NB4 (cell line): ENCODE measurements around the gene CBLN1.
A peak's percentile ranks its signal among the peaks of the same experiment; 100 is the strongest.

Source experiments
- DNase-seq: peaks from one replicate; pipeline ENCODE4 v3.0.0; 2010; ENCODE audit warnings: low read depth
- H3K4me3 ChIP-seq: one replicate; pipeline ENCODE4 v1.5.1; 2011; ENCODE audit warnings: mild to moderate bottlenecking, low read depth, low read length, moderate library complexity
- MYC ChIP-seq: IDR thresholded peaks from 2 replicates; pipeline ENCODE4 v1.6.1; 2011; ENCODE audit warnings: low read depth, low read length
- POLR2A ChIP-seq: IDR thresholded peaks from 2 replicates; pipeline ENCODE4 v1.6.1; 2011; ENCODE audit warnings: mild to moderate bottlenecking; ENCODE audit not compliant: insufficient read length; ENCODE audit errors: extremely low read depth
- TF ChIP-seq, protein P1 (sequence below): IDR thresholded peaks from 2 replicates; pipeline ENCODE4 v1.6.1; 2011; ENCODE audit warnings: low read depth, low read length
- TF ChIP-seq, protein P2 (sequence below): IDR thresholded peaks from one replicate; pipeline ENCODE4 v1.5.1; 2012; ENCODE audit warnings: low read depth, low read length

CBLN1 gene

DNA sequence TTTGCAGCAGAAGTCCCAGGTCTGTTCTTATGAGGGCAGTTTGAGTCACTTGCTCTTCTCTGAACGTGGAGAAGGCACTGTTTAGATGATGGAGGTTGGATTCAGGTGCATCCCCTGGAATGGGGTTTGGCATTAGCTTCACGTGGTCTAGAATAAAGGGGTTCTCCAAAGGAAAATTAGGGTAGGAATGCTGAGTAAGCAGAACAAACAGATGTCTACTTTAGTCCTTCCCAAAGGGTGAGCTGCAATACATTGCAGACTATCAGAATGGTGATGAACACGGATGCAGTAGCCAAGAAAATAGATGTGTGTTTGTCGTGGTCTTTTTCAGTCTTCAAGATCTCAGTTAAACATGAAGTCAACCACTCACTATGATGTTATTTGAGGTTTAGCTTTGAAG, 3.3 kb upstream of the CBLN1 start:
- DNase-seq = no peak
- no peak for TF ChIP-seq POLR2A
- TF ChIP-seq, protein P1, sequence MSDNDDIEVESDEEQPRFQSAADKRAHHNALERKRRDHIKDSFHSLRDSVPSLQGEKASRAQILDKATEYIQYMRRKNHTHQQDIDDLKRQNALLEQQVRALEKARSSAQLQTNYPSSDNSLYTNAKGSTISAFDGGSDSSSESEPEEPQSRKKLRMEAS = no peak
- H3K4me3 ChIP-seq = no peak overlapping the region

DNA sequence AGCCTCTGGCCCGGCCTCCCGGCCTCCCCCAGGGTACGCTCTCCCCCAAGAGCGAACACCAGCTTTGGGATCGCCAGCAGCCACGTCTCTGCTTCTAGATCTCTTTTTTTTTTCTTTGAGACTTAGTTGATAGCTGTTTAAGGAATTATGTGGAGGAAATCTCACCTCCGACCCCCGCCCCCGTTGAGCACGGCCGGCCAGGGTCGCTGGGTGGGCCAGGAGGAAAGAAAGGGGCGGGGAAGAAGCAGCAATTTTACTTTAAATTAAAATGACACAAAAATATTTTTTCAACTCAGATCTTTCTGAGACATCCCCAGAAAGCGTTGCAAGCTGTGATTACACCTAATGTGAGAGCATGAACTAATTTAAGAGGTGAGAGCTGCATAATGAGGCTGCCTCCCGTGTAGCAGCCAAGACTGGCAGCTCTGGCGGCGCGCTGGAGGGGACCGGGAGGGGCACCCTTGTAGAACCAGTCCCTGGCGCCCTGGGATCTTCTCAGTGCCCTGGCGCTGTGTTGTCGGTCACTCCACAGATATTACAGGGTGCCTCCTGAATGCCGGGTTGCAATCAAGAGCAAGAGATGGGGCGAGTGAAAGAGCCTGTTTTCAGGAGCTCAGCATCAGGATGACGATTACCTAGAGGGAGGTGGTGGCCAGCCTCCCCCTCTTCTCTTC, 1.9 kb upstream of the CBLN1 start:
- no peak overlapping the region for H3K4me3 ChIP-seq
- no peak for TF ChIP-seq MYC
- TF ChIP-seq, protein P2, sequence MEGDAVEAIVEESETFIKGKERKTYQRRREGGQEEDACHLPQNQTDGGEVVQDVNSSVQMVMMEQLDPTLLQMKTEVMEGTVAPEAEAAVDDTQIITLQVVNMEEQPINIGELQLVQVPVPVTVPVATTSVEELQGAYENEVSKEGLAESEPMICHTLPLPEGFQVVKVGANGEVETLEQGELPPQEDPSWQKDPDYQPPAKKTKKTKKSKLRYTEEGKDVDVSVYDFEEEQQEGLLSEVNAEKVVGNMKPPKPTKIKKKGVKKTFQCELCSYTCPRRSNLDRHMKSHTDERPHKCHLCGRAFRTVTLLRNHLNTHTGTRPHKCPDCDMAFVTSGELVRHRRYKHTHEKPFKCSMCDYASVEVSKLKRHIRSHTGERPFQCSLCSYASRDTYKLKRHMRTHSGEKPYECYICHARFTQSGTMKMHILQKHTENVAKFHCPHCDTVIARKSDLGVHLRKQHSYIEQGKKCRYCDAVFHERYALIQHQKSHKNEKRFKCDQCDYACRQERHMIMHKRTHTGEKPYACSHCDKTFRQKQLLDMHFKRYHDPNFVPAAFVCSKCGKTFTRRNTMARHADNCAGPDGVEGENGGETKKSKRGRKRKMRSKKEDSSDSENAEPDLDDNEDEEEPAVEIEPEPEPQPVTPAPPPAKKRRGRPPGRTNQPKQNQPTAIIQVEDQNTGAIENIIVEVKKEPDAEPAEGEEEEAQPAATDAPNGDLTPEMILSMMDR = no peak
- TF ChIP-seq, protein P1 = no peak
- TF ChIP-seq POLR2A = no peak

DNA sequence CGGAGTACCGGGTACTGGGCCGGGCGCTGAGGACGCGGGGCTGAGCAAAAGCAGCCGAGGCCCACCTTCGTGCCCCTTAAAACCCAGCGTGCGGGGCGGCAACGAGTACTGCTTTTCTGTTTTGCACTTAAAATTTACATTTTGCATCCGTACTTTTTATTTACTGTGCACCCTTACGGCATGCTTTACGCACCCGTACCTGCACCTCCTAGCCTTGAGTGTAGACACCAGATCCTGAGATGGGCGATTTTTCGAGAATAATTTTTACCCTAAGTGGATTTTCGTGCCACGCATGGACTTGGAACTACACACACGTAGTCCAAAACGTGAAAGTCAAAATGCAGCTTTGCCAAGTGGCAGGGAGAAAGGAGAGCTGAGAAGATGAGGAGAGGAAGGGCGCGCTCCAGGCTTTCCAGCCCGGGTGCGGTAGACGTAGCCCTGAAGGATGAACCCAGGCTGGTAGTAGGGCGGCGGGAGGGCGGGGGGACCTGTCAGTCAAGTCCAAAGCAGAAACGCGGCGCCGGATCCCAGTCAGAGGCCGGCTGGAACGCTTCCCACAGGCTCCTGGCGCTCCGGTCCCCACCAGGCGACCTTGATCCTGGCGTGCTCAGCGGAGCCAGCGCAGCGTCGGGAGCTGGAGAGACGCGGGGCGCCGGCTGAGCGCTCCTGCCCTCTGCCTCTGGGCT, 1.2 kb upstream of the CBLN1 start:
- TF ChIP-seq POLR2A (no peak), MYC (no peak)
- TF ChIP-seq, protein P1 = no peak
- TF ChIP-seq, protein P2 = no peak
- no peak for DNase-seq
- H3K4me3 ChIP-seq = no peak overlapping the region

More for the DNA sequence above, 1.9 kb upstream of the CBLN1 start:
- no peak for DNase-seq

DNA sequence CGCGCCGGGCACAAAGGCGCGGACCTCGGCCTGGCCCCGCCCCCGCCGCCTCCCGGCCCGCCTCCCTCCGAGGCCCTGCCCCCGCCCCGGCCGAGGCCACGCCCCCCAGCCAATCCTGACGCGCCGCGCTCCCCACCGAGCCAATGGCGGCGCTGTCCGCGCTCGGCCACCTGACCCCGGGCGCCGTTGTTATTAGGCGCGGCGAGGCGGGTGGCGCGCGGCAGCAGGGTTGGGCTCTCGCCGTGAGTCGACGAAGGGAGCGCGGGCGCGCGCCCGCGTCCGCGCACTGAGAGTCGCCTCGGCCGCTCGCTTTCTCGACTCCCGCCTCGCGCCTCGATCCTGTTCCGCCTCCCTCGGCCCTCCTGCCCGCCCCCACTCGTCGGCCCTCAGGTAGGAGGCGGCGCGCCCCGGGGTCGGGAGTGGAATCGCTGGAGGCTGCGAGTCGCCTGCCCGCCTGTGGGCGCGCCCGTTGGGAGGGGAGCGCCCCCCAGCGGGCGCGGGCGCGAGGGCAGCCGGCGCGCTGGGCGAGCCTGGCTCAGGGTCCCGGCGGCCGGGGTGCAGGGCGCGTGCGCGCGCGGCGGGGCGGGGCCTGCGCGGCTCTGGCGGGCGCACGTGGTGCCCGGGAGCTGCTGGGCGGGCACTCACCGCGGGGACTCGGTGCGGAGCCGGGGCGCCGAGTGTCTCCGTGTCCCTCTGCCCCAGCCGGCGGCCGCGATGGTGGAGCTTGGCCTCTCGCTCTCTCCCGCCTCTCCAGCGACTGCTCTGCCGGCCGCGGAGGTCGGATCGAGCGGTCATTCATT, 405 bp upstream of the CBLN1 start:
- no peak for TF ChIP-seq POLR2A
- no peak for TF ChIP-seq MYC
- TF ChIP-seq, protein P2 = no peak
- DNase-seq = no peak
- H3K4me3 ChIP-seq = no peak overlapping the region

- DNase-seq = no peak
- TF ChIP-seq, protein P2 = no peak
- TF ChIP-seq POLR2A (no peak), MYC (no peak)
- TF ChIP-seq, protein P1 = no peak
- H3K4me3 ChIP-seq = no peak overlapping the region
Observed at GRCh38 chr16:49280841-49281371, 732 bp downstream of the CBLN1 start.

GRCh38 chr16:49280105-49280741, 1.4 kb downstream of the CBLN1 start:
- DNase-seq = peak; percentile 14
- no peak overlapping the region for H3K4me3 ChIP-seq
- TF ChIP-seq, protein P1 = no peak
- no peak for TF ChIP-seq POLR2A
- no peak for TF ChIP-seq MYC
- TF ChIP-seq, protein P2 = no peak
